GM21576 (cell line): ENCODE results near the gene IL1A.

Source experiments
- ATAC-seq: cut with Tn5 transposase; IDR thresholded peaks from one replicate; pipeline ENCODE4 v1.9.1; 2021; ENCODE audit warnings: mild to moderate bottlenecking, moderate library complexity; ENCODE audit not compliant: unreplicated experiment

Gene IL1A

GRCh38 chr2:112728029-112728362 lies 56.3 kb downstream of the IL1A start:
- ATAC-seq: no peak

GRCh38 chr2:112727276-112728028 lies 56.8 kb downstream of the IL1A start:
- no peak for ATAC-seq

- peak; percentile 67 for ATAC-seq
Observed at GRCh38 chr2:112726487-112727190, 57.7 kb downstream of the IL1A start.

GRCh38 chr2:112725545-112726457 lies 58.5 kb downstream of the IL1A start:
- ATAC-seq: no peak

- ATAC-seq: no peak
Observed at GRCh38 chr2:112724591-112725525, 59.4 kb downstream of the IL1A start.

GRCh38 chr2:112723995-112724394 lies 60.3 kb downstream of the IL1A start:
- ATAC-seq: no peak
